ENCODE results near the gene WWOX. TPM values are rescaled to one million over a fixed set of nuclear protein-coding genes. Genes with fewer than 3 reads are reported as not detected.

WWOX gene
- total RNA-seq, 6 donors from 2014 or later: 18.7 to 167 (median 31.0) TPM

DNA sequence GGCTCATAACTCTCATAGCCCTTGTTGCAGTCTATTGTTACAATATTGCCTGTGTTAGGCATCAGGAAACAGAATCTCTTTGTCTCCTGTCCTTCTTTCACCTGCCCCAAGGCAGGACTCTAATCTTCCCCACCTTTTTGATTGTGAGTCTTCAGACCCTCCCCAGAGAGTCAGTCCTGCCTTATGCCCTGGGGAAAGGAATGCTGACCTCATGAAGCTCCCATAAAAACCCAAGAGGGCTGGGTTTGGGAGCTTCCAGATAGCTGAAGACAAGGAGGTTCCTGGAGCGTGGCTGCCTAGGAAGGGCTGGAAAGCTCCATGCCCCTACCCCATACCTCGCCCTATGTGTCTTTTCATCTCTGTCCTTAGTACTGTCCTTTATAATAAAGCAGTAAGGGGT, 688.8 kb downstream of the WWOX start:
- no peak overlapping the region for H3K27ac ChIP-seq
- WGBS, 2 donors: 93 to 100% methylated on average over 2 of the region's 2 CpGs

GRCh38 chr16:78788696-78789095, 689.2 kb downstream of the WWOX start:
- H3K27ac ChIP-seq: no peak overlapping the region
- ATAC-seq (ENCODE audit: low FRiP score in 2 of 2) (no peak), DNase-seq (no peak)
- no peak overlapping the region for H3K4me3 ChIP-seq
- H3K36me3 ChIP-seq: no peaks in the 10 kb centered on the region
- no peaks in the 10 kb centered on the region for H3K9me3 ChIP-seq
- 77 to 82% methylated on average over 2 of the region's 2 CpGs for WGBS, 2 donors
- H3K27me3 ChIP-seq: no peaks in the 10 kb centered on the region
- no peaks in the 10 kb centered on the region for H3K4me1 ChIP-seq
- TF ChIP-seq POLR2AphosphoS5 (IDR thresholded peaks at IDR 0.05) (no peak), EP300 (IDR thresholded peaks at IDR 0.05) (no peak), POLR2A (IDR thresholded peaks at IDR 0.05) (no peak)
- TF ChIP-seq, protein P1, sequence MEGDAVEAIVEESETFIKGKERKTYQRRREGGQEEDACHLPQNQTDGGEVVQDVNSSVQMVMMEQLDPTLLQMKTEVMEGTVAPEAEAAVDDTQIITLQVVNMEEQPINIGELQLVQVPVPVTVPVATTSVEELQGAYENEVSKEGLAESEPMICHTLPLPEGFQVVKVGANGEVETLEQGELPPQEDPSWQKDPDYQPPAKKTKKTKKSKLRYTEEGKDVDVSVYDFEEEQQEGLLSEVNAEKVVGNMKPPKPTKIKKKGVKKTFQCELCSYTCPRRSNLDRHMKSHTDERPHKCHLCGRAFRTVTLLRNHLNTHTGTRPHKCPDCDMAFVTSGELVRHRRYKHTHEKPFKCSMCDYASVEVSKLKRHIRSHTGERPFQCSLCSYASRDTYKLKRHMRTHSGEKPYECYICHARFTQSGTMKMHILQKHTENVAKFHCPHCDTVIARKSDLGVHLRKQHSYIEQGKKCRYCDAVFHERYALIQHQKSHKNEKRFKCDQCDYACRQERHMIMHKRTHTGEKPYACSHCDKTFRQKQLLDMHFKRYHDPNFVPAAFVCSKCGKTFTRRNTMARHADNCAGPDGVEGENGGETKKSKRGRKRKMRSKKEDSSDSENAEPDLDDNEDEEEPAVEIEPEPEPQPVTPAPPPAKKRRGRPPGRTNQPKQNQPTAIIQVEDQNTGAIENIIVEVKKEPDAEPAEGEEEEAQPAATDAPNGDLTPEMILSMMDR (IDR thresholded peaks at IDR 0.05): no peak

More for the DNA sequence above, 688.8 kb downstream of the WWOX start:
- TF ChIP-seq, protein P1 (IDR thresholded peaks at IDR 0.05): no peak
- TF ChIP-seq EP300 (IDR thresholded peaks at IDR 0.05) (no peak), POLR2A (IDR thresholded peaks at IDR 0.05) (no peak), POLR2AphosphoS5 (IDR thresholded peaks at IDR 0.05) (no peak)
- no peak for DNase-seq
- H3K4me1 ChIP-seq: no peaks in the 10 kb centered on the region
- H3K4me3 ChIP-seq: no peak overlapping the region
- no peak for ATAC-seq (ENCODE audit: low FRiP score in 2 of 2)
- no peaks in the 10 kb centered on the region for H3K9me3 ChIP-seq
- H3K36me3 ChIP-seq: no peaks in the 10 kb centered on the region
- no peaks in the 10 kb centered on the region for H3K27me3 ChIP-seq

DNA sequence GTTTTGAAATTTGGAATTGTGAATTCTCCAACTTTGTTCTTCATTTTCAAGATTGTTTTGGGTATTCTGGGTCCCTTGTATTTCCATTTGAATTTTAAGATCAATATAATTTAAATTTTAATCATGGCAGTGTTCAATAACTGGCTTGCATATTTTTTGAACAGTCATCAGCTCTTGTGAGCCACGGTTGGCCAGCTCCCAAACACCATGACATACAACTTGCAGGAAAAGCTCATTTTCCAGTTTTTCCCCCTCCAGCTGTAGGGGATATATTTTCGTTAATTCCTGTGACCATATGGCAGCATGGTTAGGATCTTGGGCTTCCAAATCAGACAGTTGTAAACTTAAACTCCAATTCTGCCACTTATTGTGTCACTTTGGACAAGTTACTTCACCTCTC, 690.1 kb downstream of the WWOX start:
- ATAC-seq (ENCODE audit: low FRiP score in 2 of 2): no peak
- DNase-seq: no peak
- Histone ChIP-seq H3K9me3 (no peaks in the 10 kb centered on the region), H3K27me3 (no peaks in the 10 kb centered on the region), H3K36me3 (no peaks in the 10 kb centered on the region), H3K4me1 (no peaks in the 10 kb centered on the region), H3K4me3 (no peak overlapping the region), H3K27ac (no peak overlapping the region)
- WGBS, 2 donors: 30 to 51% methylated on average over 2 of the region's 2 CpGs
- TF ChIP-seq POLR2A (IDR thresholded peaks at IDR 0.05): no peak
- TF ChIP-seq, protein P1 (IDR thresholded peaks at IDR 0.05): no peak
- TF ChIP-seq EP300 (IDR thresholded peaks at IDR 0.05): no peak
- TF ChIP-seq POLR2AphosphoS5 (IDR thresholded peaks at IDR 0.05): no peak

GRCh38 chr16:78791011-78791410, 691.6 kb downstream of the WWOX start:
- 94 to 95% methylated on average over 6 to 8 of the region's 8 CpGs for WGBS, 2 donors
- H3K4me1 ChIP-seq: no peaks in the 10 kb centered on the region
- DNase-seq (no peak), ATAC-seq (ENCODE audit: low FRiP score in 2 of 2) (no peak)
- H3K36me3 ChIP-seq: no peaks in the 10 kb centered on the region
- H3K27me3 ChIP-seq: no peaks in the 10 kb centered on the region
- H3K9me3 ChIP-seq: no peaks in the 10 kb centered on the region
- H3K4me3 ChIP-seq: no peak overlapping the region
- H3K27ac ChIP-seq: no peak overlapping the region
- TF ChIP-seq, protein P1 (IDR thresholded peaks at IDR 0.05): no peak
- TF ChIP-seq EP300 (IDR thresholded peaks at IDR 0.05): no peak
- TF ChIP-seq POLR2AphosphoS5 (IDR thresholded peaks at IDR 0.05): no peak
- TF ChIP-seq POLR2A (IDR thresholded peaks at IDR 0.05): no peak

- H3K27ac ChIP-seq: no peak overlapping the region
- ATAC-seq (ENCODE audit: low FRiP score in 2 of 2): no peak
- H3K4me3 ChIP-seq: no peak overlapping the region
- DNase-seq: no peak
- no peaks in the 10 kb centered on the region for H3K27me3 ChIP-seq
- TF ChIP-seq, protein P1 (IDR thresholded peaks at IDR 0.05): no peak
- no peak for TF ChIP-seq EP300 (IDR thresholded peaks at IDR 0.05)
- no peak for TF ChIP-seq POLR2AphosphoS5 (IDR thresholded peaks at IDR 0.05)
- no peak for TF ChIP-seq POLR2A (IDR thresholded peaks at IDR 0.05)
- no peaks in the 10 kb centered on the region for H3K9me3 ChIP-seq
- H3K4me1 ChIP-seq: no peaks in the 10 kb centered on the region
- H3K36me3 ChIP-seq: no peaks in the 10 kb centered on the region
- 80 to 96% methylated on average over 6 to 7 of the region's 7 CpGs for WGBS, 2 donors
Measured at GRCh38 chr16:78791926-78792325, 692.5 kb downstream of the WWOX start.
